Lower lobe of right lung (tissue), 2 donors: ENCODE data around the gene BTN2A1. TPM values are rescaled to one million over a fixed set of nuclear protein-coding genes. Genes with fewer than 3 reads are reported as not detected.
"Not testable (repeated sequence)": the region's sequence is repeated elsewhere in the genome, so short reads cannot be mapped to it uniquely, and the experiment has no call there.

Experiments used
- ATAC-seq, 2 donors: fragments of 200-7000 bp; cut with Tn5 transposase; one replicate each; pipeline ENCODE4 v1.9.1; 2020 to 2022; ENCODE audit warnings: mild to moderate bottlenecking in 2 of 2, moderate library complexity in 2 of 2
- DNase-seq: peaks from one replicate; pipeline ENCODE4 v3.0.0-alpha.2; 2020
- H3K27ac ChIP-seq: fragments of 200-600 bp; one replicate; pipeline ENCODE4 v1.8.0; 2022
- H3K27me3 ChIP-seq: fragments of 200-600 bp; one replicate; pipeline ENCODE4 v1.8.0; 2022; ENCODE audit warnings: low read depth
- H3K36me3 ChIP-seq: fragments of 200-600 bp; one replicate; pipeline ENCODE4 v1.8.0; 2022; ENCODE audit warnings: mild to moderate bottlenecking
- H3K4me1 ChIP-seq: fragments of 200-600 bp; one replicate; pipeline ENCODE4 v1.8.0; 2022
- H3K4me3 ChIP-seq: fragments of 200-600 bp; one replicate; pipeline ENCODE4 v1.8.0; 2022; ENCODE audit warnings: mild to moderate bottlenecking
- H3K9me3 ChIP-seq: fragments of 200-600 bp; one replicate; pipeline ENCODE4 v1.8.0; 2022
- CTCF ChIP-seq: fragments of 200-600 bp; IDR thresholded peaks from one replicate; pipeline ENCODE4 v1.8.0; 2022; ENCODE audit warnings: antibody characterized with exemption, mild to moderate bottlenecking
- intact Hi-C: fragments of 100-400 bp; cut with DNase I; formaldehyde crosslinking; loops from one replicate; pipeline ENCODE4 v1.11.0; 2022
- total RNA-seq: library from RNA; stranded (reverse); fragmentation: NEBNext Ultra II Directional; extraction: Animal tissue kit (Norgen Biotek cat#: 25700); gene quantifications from one replicate; pipeline ENCODE4 v1.2.1, GENCODE V29; 2021
- donor health status: DM: no; HTN: yes; CAD: no; lungs with severe emphysema.

BTN2A1 gene
- total RNA-seq, 1 donor from 2014 or later, result 27.0 TPM

GRCh38 chr6:26428206-26428605 is 29.5 kb upstream of the BTN2A1 start:
- Histone ChIP-seq H3K36me3 (peaks cover 41% of the 10 kb centered on the region), H3K4me3 (no peak overlapping the region), H3K4me1 (peaks cover 18% of the 10 kb centered on the region), H3K27me3 (no peaks in the 10 kb centered on the region), H3K27ac (no peak overlapping the region), H3K9me3 (no peaks in the 10 kb centered on the region)
- ATAC-seq, result no peak
- DNase-seq, result no peak
- no peak for TF ChIP-seq CTCF
- intact Hi-C loops, result no loop called here

- H3K36me3 ChIP-seq, result peaks cover 41% of the 10 kb centered on the region
- ATAC-seq, result no peak
- H3K4me3 ChIP-seq, result no peak overlapping the region
- intact Hi-C loops, result no loop called here
- DNase-seq, result no peak
- no peaks in the 10 kb centered on the region for H3K27me3 ChIP-seq
- no peaks in the 10 kb centered on the region for H3K4me1 ChIP-seq
- H3K9me3 ChIP-seq, result peaks cover 9% of the 10 kb centered on the region
- TF ChIP-seq CTCF, result no peak
- H3K27ac ChIP-seq, result no peak overlapping the region
Observed at GRCh38 chr6:26430787-26431186, 27.0 kb upstream of the BTN2A1 start.

GRCh38 chr6:26431258-26432172 is 26.2 kb upstream of the BTN2A1 start:
- Histone ChIP-seq H3K4me1 (no peaks in the 10 kb centered on the region), H3K36me3 (peaks cover 34% of the 10 kb centered on the region), H3K27ac (no peak overlapping the region), H3K9me3 (peaks cover 9% of the 10 kb centered on the region), H3K27me3 (no peaks in the 10 kb centered on the region), H3K4me3 (no peak overlapping the region)
- ATAC-seq (peak in 1 of 2 donors; percentile 28), DNase-seq (no peak)
- intact Hi-C loops, result no loop called here
- no peak for TF ChIP-seq CTCF

- H3K9me3 ChIP-seq, result peaks cover 9% of the 10 kb centered on the region
- no peak overlapping the region for H3K27ac ChIP-seq
- no peak for TF ChIP-seq CTCF
- DNase-seq, result no peak
- ATAC-seq, result no peak
- intact Hi-C loops, result no loop called here
- H3K36me3 ChIP-seq, result peaks cover 32% of the 10 kb centered on the region
- no peaks in the 10 kb centered on the region for H3K27me3 ChIP-seq
- H3K4me3 ChIP-seq, result no peak overlapping the region
- no peaks in the 10 kb centered on the region for H3K4me1 ChIP-seq
Observed at GRCh38 chr6:26432627-26433201, 25.0 kb upstream of the BTN2A1 start.

- ATAC-seq, H3K4me1 ChIP-seq: not testable (repeated sequence)
Observed at GRCh38 chr6:26433680-26434079, 24.1 kb upstream of the BTN2A1 start.

GRCh38 chr6:26436018-26436417 is 21.7 kb upstream of the BTN2A1 start:
- Histone ChIP-seq H3K4me3 (no peak overlapping the region), H3K9me3 (peaks cover 9% of the 10 kb centered on the region), H3K4me1 (peaks cover 10% of the 10 kb centered on the region), H3K27me3 (no peaks in the 10 kb centered on the region), H3K27ac (no peak overlapping the region), H3K36me3 (peaks cover 5% of the 10 kb centered on the region)
- TF ChIP-seq CTCF, result no peak
- ATAC-seq (no peak), DNase-seq (no peak)
- intact Hi-C loops, result no loop called here

More at GRCh38 chr6:26433680-26434079, 24.1 kb upstream of the BTN2A1 start:
- H3K36me3 ChIP-seq, result peaks cover 25% of the 10 kb centered on the region
- H3K4me3 ChIP-seq, H3K27me3 ChIP-seq, H3K27ac ChIP-seq, H3K9me3 ChIP-seq, DNase-seq, intact Hi-C loops: not testable (repeated sequence)
